HL-60 (cell line): ENCODE results near the gene HMCN1.

ENCODE experiments used
- CTCF ChIP-seq: IDR thresholded peaks from one replicate; pipeline ENCODE4 v1.5.1; 2011; ENCODE audit warnings: low read length, control low read depth, inconsistent platforms; ENCODE audit not compliant: insufficient read depth
- POLR2AphosphoS5 ChIP-seq: IDR thresholded peaks from 2 replicates; pipeline ENCODE4 v1.6.1; 2012; ENCODE audit warnings: low read depth
- REST ChIP-seq: IDR thresholded peaks from 2 replicates; pipeline ENCODE4 v1.6.1; 2012; ENCODE audit warnings: low read depth; ENCODE audit not compliant: insufficient replicate concordance

- no peak for TF ChIP-seq CTCF
- no peak for TF ChIP-seq REST
- TF ChIP-seq POLR2AphosphoS5: no peak
Measured at GRCh38 chr1:185864331-185864730, 130.1 kb downstream of the HMCN1 start.
